Kidney epithelial cell (primary cell): ENCODE data around the gene TTR. TPM values are rescaled to one million over a fixed set of nuclear protein-coding genes. Genes with fewer than 3 reads are reported as not detected.

ENCODE experiments used
- DNase-seq: peaks from one replicate; pipeline ENCODE4 v3.0.0-alpha.2; 2010; ENCODE audit warnings: low read depth
- H3K27me3 ChIP-seq: 2 replicates; pipeline ENCODE4 v1.6.0; 2011; ENCODE audit warnings: low read length; ENCODE audit not compliant: control insufficient read depth, insufficient read depth
- H3K36me3 ChIP-seq: 2 replicates; pipeline ENCODE4 v1.5.1; 2011; ENCODE audit warnings: low read length; ENCODE audit not compliant: control insufficient read depth, insufficient read depth
- H3K4me3 ChIP-seq: 2 replicates; pipeline ENCODE4 v1.5.1; 2011; ENCODE audit warnings: low read depth, mild to moderate bottlenecking, control low read depth, low read length
- CTCF ChIP-seq: IDR thresholded peaks from 2 replicates; pipeline ENCODE4 v1.5.1; 2011; ENCODE audit warnings: mild to moderate bottlenecking, moderate library complexity, low read length, control low read depth, inconsistent platforms; ENCODE audit not compliant: insufficient read depth, poor library complexity, severe bottlenecking
- total RNA-seq: library from RNA; depleted of rRNA; stranded (reverse); fragments of >200 nt; gene quantifications from 2 replicates; pipeline ENCODE4 v1.2.3, GENCODE V29; 2015

Gene TTR
- total RNA-seq, 1 donor from 2014 or later = not detected

DNA sequence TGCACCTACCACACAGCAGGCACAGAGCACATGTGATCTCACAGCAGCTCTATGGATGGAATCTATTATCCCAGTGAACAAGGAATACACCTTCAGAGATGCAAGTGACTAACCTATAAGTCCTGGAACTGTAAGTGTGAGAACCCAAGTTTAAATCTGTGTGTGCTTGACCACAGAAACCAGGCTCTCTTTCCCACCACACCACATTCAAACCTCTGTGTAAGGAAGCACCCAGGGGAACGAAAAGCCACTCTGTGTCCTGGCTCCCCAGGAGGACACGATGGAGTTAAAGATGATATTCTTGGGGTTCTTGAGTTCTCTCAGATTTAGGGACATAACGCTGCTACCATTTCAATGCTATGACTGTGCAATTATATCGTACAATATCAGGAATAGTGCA, 38.9 kb downstream of the TTR start:
- no peak for TF ChIP-seq CTCF
- H3K27me3 ChIP-seq = no peaks in the 10 kb centered on the region
- no peak for DNase-seq
- no peak overlapping the region for H3K4me3 ChIP-seq
- H3K36me3 ChIP-seq = no peaks in the 10 kb centered on the region

- no peak for DNase-seq
- H3K36me3 ChIP-seq = no peaks in the 10 kb centered on the region
- no peak for TF ChIP-seq CTCF
- H3K27me3 ChIP-seq = no peaks in the 10 kb centered on the region
- H3K4me3 ChIP-seq = no peak overlapping the region
Observed at GRCh38 chr18:31631526-31631925, 39.8 kb downstream of the TTR start.

- H3K27me3 ChIP-seq = no peaks in the 10 kb centered on the region
- no peaks in the 10 kb centered on the region for H3K36me3 ChIP-seq
- TF ChIP-seq CTCF = no peak
- H3K4me3 ChIP-seq = no peak overlapping the region
- DNase-seq = no peak
Observed at GRCh38 chr18:31632356-31632755, 40.7 kb downstream of the TTR start.

GRCh38 chr18:31633392-31634330, 42.0 kb downstream of the TTR start:
- Histone ChIP-seq H3K4me3 (no peak overlapping the region), H3K27me3 (no peaks in the 10 kb centered on the region), H3K36me3 (no peaks in the 10 kb centered on the region)
- DNase-seq = no peak
- TF ChIP-seq CTCF = no peak

DNA sequence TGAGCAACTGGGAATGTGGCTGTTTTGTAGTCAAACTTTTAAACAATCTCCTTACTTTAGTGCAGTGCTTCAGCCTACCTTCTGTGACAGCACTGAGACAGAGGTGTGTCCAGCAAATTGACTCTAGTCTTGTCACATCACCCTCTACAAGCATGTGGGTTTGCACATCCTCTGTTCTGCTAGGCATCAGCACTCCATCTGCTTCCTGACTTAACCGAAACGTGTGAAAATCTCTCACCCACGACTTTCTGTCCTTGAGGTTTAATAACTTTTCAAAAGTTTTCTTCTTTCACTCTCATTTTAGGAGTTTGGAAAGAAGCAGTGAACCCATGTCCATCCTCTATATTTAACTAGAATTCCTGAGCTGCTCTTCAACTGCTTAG, 42.6 kb downstream of the TTR start:
- no peak for TF ChIP-seq CTCF

DNA sequence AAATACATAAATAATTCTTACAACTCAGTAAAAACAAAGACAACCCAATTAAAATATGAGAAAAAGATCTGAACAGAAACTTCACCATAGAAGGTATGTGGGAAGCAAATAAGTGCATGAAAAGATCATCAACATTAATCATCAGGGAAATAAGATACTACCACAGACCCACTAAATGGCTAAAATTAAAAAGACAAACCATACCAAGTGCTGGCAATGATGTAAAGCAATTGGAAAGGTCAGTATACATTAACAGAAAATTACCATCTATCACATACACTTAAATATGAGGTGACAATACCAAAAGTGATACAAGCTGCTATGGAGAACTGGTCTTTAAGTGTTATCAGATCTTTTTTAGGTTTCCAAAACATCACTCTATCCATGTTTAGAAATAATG, 44.7 kb downstream of the TTR start:
- no peak for DNase-seq
- TF ChIP-seq CTCF = no peak
- H3K27me3 ChIP-seq = no peaks in the 10 kb centered on the region
- no peak overlapping the region for H3K4me3 ChIP-seq
- H3K36me3 ChIP-seq = no peaks in the 10 kb centered on the region

More for the DNA sequence above, 42.6 kb downstream of the TTR start:
- Histone ChIP-seq H3K27me3 (no peaks in the 10 kb centered on the region), H3K36me3 (no peaks in the 10 kb centered on the region), H3K4me3 (no peak overlapping the region)
- no peak for DNase-seq
